Measurements from ENCODE around the gene ZNF319. TPM values are rescaled to one million over a fixed set of nuclear protein-coding genes. Genes with fewer than 3 reads are reported as not detected.

The ZNF319 gene
- polyA plus RNA-seq, 1 donor from 2014 or later, result 7.0 TPM

GRCh38 chr16:57993438-57993837, 7.0 kb downstream of the ZNF319 start:
- H3K27me3 ChIP-seq (ENCODE audit: insufficient read depth, low read depth, low read length), result no peaks in the 10 kb centered on the region
- H3K9me2 ChIP-seq (ENCODE audit: insufficient read depth, low read length), result no peaks in the 10 kb centered on the region
- H3K9ac ChIP-seq (ENCODE audit: low read length), result no peak overlapping the region
- no peak overlapping the region for H2AFZ ChIP-seq (ENCODE audit: low read depth, low read length)
- no peak for TF ChIP-seq EZH2 (IDR thresholded peaks at IDR 0.05; ENCODE audit: borderline replicate concordance, insufficient read depth, low read length, poor library complexity, severe bottlenecking)
- no peak for TF ChIP-seq REST (IDR thresholded peaks at IDR 0.05; ENCODE audit: borderline replicate concordance)
- TF ChIP-seq MXI1 (conservative IDR thresholded peaks at IDR 0.05; ENCODE audit: poor library complexity, severe bottlenecking), result no peak
- TF ChIP-seq POLR2AphosphoS5 (IDR thresholded peaks at IDR 0.05), result no peak
- TF ChIP-seq RAD21 (conservative IDR thresholded peaks at IDR 0.05), result no peak
- TF ChIP-seq EP300 (conservative IDR thresholded peaks at IDR 0.05; ENCODE audit: poor library complexity, severe bottlenecking), result no peak
- TF ChIP-seq SMC3 (conservative IDR thresholded peaks at IDR 0.05; ENCODE audit: poor library complexity), result no peak
- no peak for TF ChIP-seq CTCF (IDR thresholded peaks at IDR 0.05; ENCODE audit: poor library complexity, severe bottlenecking)
- TF ChIP-seq TAF1 (IDR thresholded peaks at IDR 0.05; ENCODE audit: low read depth), result no peak
- H3K36me3 ChIP-seq (ENCODE audit: insufficient read depth, low read length), result no peaks in the 10 kb centered on the region
- H3F3A ChIP-seq (ENCODE audit: insufficient read depth, low read length, poor library complexity, severe bottlenecking), result no peaks in the 10 kb centered on the region
- no peaks in the 10 kb centered on the region for H3K79me2 ChIP-seq (replicated peaks; ENCODE audit: insufficient read depth, low read length)
- no peak overlapping the region for H3K4me3 ChIP-seq (ENCODE audit: low read length)
- H3K27ac ChIP-seq (ENCODE audit: low read length), result no peak overlapping the region
- no peaks in the 10 kb centered on the region for H3K9me3 ChIP-seq (ENCODE audit: low read length)
- no peaks in the 10 kb centered on the region for H4K20me1 ChIP-seq (ENCODE audit: insufficient read depth)
- no peak overlapping the region for H3K4me2 ChIP-seq (ENCODE audit: low read length)

GRCh38 chr16:57992084-57992483, 8.4 kb downstream of the ZNF319 start:
- H3K36me3 ChIP-seq (ENCODE audit: insufficient read depth, low read length), result no peaks in the 10 kb centered on the region
- H3K27me3 ChIP-seq (ENCODE audit: insufficient read depth, low read depth, low read length), result peaks cover 3% of the 10 kb centered on the region
- H3K79me2 ChIP-seq (replicated peaks; ENCODE audit: insufficient read depth, low read length), result no peaks in the 10 kb centered on the region
- H3K4me3 ChIP-seq (ENCODE audit: low read length), result no peak overlapping the region
- H3K4me2 ChIP-seq (ENCODE audit: low read length), result no peak overlapping the region
- H3K9me3 ChIP-seq (ENCODE audit: low read length), result no peaks in the 10 kb centered on the region
- H3K9me2 ChIP-seq (ENCODE audit: insufficient read depth, low read length), result no peaks in the 10 kb centered on the region
- H4K20me1 ChIP-seq (ENCODE audit: insufficient read depth), result no peaks in the 10 kb centered on the region
- H3K9ac ChIP-seq (ENCODE audit: low read length), result no peak overlapping the region
- TF ChIP-seq RAD21 (conservative IDR thresholded peaks at IDR 0.05), result no peak
- no peak for TF ChIP-seq REST (IDR thresholded peaks at IDR 0.05; ENCODE audit: borderline replicate concordance)
- TF ChIP-seq TAF1 (IDR thresholded peaks at IDR 0.05; ENCODE audit: low read depth), result no peak
- TF ChIP-seq EZH2 (IDR thresholded peaks at IDR 0.05; ENCODE audit: borderline replicate concordance, insufficient read depth, low read length, poor library complexity, severe bottlenecking), result no peak
- TF ChIP-seq MXI1 (conservative IDR thresholded peaks at IDR 0.05; ENCODE audit: poor library complexity, severe bottlenecking), result no peak
- no peak for TF ChIP-seq SMC3 (conservative IDR thresholded peaks at IDR 0.05; ENCODE audit: poor library complexity)
- TF ChIP-seq CTCF (IDR thresholded peaks at IDR 0.05; ENCODE audit: poor library complexity, severe bottlenecking), result no peak
- TF ChIP-seq POLR2AphosphoS5 (IDR thresholded peaks at IDR 0.05), result no peak
- no peak for TF ChIP-seq EP300 (conservative IDR thresholded peaks at IDR 0.05; ENCODE audit: poor library complexity, severe bottlenecking)
- H3F3A ChIP-seq (ENCODE audit: insufficient read depth, low read length, poor library complexity, severe bottlenecking), result no peaks in the 10 kb centered on the region
- no peak overlapping the region for H2AFZ ChIP-seq (ENCODE audit: low read depth, low read length)
- no peak overlapping the region for H3K27ac ChIP-seq (ENCODE audit: low read length)

All from neural cell (in vitro differentiated cells).